WERI-Rb-1 (cell line): ENCODE measurements around the gene SPG21.
A peak's percentile ranks its signal among the peaks of the same experiment; 100 is the strongest.

ENCODE experiments used
- DNase-seq: peaks from one replicate; pipeline ENCODE4 v3.0.0-alpha.2; 2020
- H3K27ac ChIP-seq: fragments of 250-450 bp; sonication (Bioruptor Pico); 2 replicates; pipeline ENCODE4 v1.5.1; 2020; ENCODE audit warnings: mild to moderate bottlenecking, moderate library complexity
- H3K27me3 ChIP-seq: fragments of 250-450 bp; sonication (Bioruptor Pico); 2 replicates; pipeline ENCODE4 v1.5.1; 2021; ENCODE audit warnings: mild to moderate bottlenecking, low read depth, moderate library complexity; ENCODE audit not compliant: insufficient read depth, severe bottlenecking
- H3K36me3 ChIP-seq: fragments of 250-450 bp; sonication (Bioruptor Pico); 2 replicates; pipeline ENCODE4 v1.5.1; 2020; ENCODE audit warnings: mild to moderate bottlenecking, moderate library complexity
- H3K4me3 ChIP-seq: 2 replicates; pipeline ENCODE4 v1.5.1; 2011; ENCODE audit warnings: low read depth, mild to moderate bottlenecking, control low read depth, low read length
- H3K9me3 ChIP-seq: fragments of 250-450 bp; sonication (Bioruptor Pico); 2 replicates; pipeline ENCODE4 v1.5.1; 2021; ENCODE audit warnings: mild to moderate bottlenecking, moderate library complexity; ENCODE audit not compliant: severe bottlenecking
- CTCF ChIP-seq: IDR thresholded peaks from 2 replicates; pipeline ENCODE4 v1.5.1; 2011; ENCODE audit warnings: low read depth, mild to moderate bottlenecking, control low read depth, inconsistent platforms, low read length

The SPG21 gene

GRCh38 chr15:64990168-64990470 lies 405 bp upstream of the SPG21 start:
- Histone ChIP-seq H3K27me3 (no peaks in the 10 kb centered on the region), H3K27ac (peak overlapping the region; percentile 73), H3K4me3 (peak overlapping the region; percentile 83), H3K36me3 (peaks cover 2% of the 10 kb centered on the region), H3K9me3 (no peaks in the 10 kb centered on the region)
- TF ChIP-seq CTCF: no peak
- no peak for DNase-seq

- DNase-seq: no peak
- H3K36me3 ChIP-seq: peaks cover 2% of the 10 kb centered on the region
- no peaks in the 10 kb centered on the region for H3K27me3 ChIP-seq
- no peak overlapping the region for H3K27ac ChIP-seq
- no peak overlapping the region for H3K4me3 ChIP-seq
- H3K9me3 ChIP-seq: no peaks in the 10 kb centered on the region
- TF ChIP-seq CTCF: no peak
Observed at GRCh38 chr15:64987136-64987535, 2.6 kb downstream of the SPG21 start.

GRCh38 chr15:64985366-64986033 lies 4.2 kb downstream of the SPG21 start:
- Histone ChIP-seq H3K27me3 (no peaks in the 10 kb centered on the region), H3K36me3 (peaks cover 3% of the 10 kb centered on the region), H3K4me3 (no peak overlapping the region), H3K9me3 (no peaks in the 10 kb centered on the region), H3K27ac (no peak overlapping the region)
- TF ChIP-seq CTCF: no peak
- DNase-seq: no peak

- no peak for TF ChIP-seq CTCF
- Histone ChIP-seq H3K9me3 (no peaks in the 10 kb centered on the region), H3K36me3 (peaks cover 27% of the 10 kb centered on the region), H3K27me3 (no peaks in the 10 kb centered on the region), H3K4me3 (no peak overlapping the region), H3K27ac (no peak overlapping the region)
- no peak for DNase-seq
Observed at GRCh38 chr15:64982472-64982871, 7.2 kb downstream of the SPG21 start.

GRCh38 chr15:64981812-64982431 lies 7.8 kb downstream of the SPG21 start:
- Histone ChIP-seq H3K27ac (no peak overlapping the region; the same call in 1 of the 2 replicates), H3K4me3 (no peak overlapping the region), H3K9me3 (no peaks in the 10 kb centered on the region), H3K27me3 (no peaks in the 10 kb centered on the region), H3K36me3 (peaks cover 30% of the 10 kb centered on the region)
- no peak for TF ChIP-seq CTCF
- DNase-seq: no peak

- DNase-seq: no peak
- H3K4me3 ChIP-seq: no peak overlapping the region
- no peaks in the 10 kb centered on the region for H3K9me3 ChIP-seq
- H3K36me3 ChIP-seq: peaks cover 45% of the 10 kb centered on the region
- H3K27ac ChIP-seq: no peak overlapping the region
- no peaks in the 10 kb centered on the region for H3K27me3 ChIP-seq
- TF ChIP-seq CTCF: no peak
Observed at GRCh38 chr15:64979252-64979710, 10.4 kb downstream of the SPG21 start.
